ENCODE measurements around the gene THOC6.

Gene THOC6

GRCh38 chr16:3022208-3022683, 1.6 kb upstream of the THOC6 start:
- TF ChIP-seq EP300 (IDR thresholded peaks at IDR 0.05; ENCODE audit: borderline replicate concordance) (peak; percentile 85), FOXM1 (IDR thresholded peaks at IDR 0.05; ENCODE audit: borderline replicate concordance, low read depth) (no peak; the same call in 1 of the 2 replicates), TEAD4 (IDR thresholded peaks at IDR 0.05) (peak; percentile 98), EGR1 (IDR thresholded peaks at IDR 0.05) (peak; percentile 95), NFIC (IDR thresholded peaks at IDR 0.05) (peak; percentile 68), TCF12 (IDR thresholded peaks at IDR 0.05; ENCODE audit: low read depth) (peak; percentile 75), USF1 (IDR thresholded peaks at IDR 0.05) (no peak)

GRCh38 chr16:3022684-3023414, 986 bp upstream of the THOC6 start:
- no peak for TF ChIP-seq TEAD4 (IDR thresholded peaks at IDR 0.05)
- no peak for TF ChIP-seq FOXM1 (IDR thresholded peaks at IDR 0.05; ENCODE audit: borderline replicate concordance, low read depth)
- no peak for TF ChIP-seq USF1 (IDR thresholded peaks at IDR 0.05)
- TF ChIP-seq MAX (IDR thresholded peaks at IDR 0.05) = no peak
- no peak; the same call in 1 of the 2 replicates for TF ChIP-seq CREB1 (IDR thresholded peaks at IDR 0.05; ENCODE audit: low read depth)
- no peak; the same call in 1 of the 2 replicates for TF ChIP-seq TAF1 (IDR thresholded peaks at IDR 0.05; ENCODE audit: low read depth)
- no peak for TF ChIP-seq EGR1 (IDR thresholded peaks at IDR 0.05)
- TF ChIP-seq EP300 (IDR thresholded peaks at IDR 0.05; ENCODE audit: borderline replicate concordance) = no peak
- TF ChIP-seq CEBPB (IDR thresholded peaks at IDR 0.05) = no peak
- TF ChIP-seq TCF12 (IDR thresholded peaks at IDR 0.05; ENCODE audit: low read depth) = 0 out of 2 replicates have a peak, but pooled peaks have one; percentile 5
- TF ChIP-seq YY1 (IDR thresholded peaks at IDR 0.05; ENCODE audit: low read depth) = peak; percentile 64

- TF ChIP-seq USF1 (IDR thresholded peaks at IDR 0.05) (no peak), NFIC (IDR thresholded peaks at IDR 0.05) (peak; percentile 77), CREB1 (IDR thresholded peaks at IDR 0.05; ENCODE audit: low read depth) (0 out of 2 replicates have a peak, but pooled peaks have one; percentile 18)
These were observed 493 bp upstream of the THOC6 start for GRCh38 chr16:3023415-3023668.

GRCh38 chr16:3025032-3026002, 1.5 kb downstream of the THOC6 start:
- TF ChIP-seq TAF1 (IDR thresholded peaks at IDR 0.05; ENCODE audit: low read depth) (no peak), RAD21 (IDR thresholded peaks at IDR 0.05; ENCODE audit: low read depth) (no peak), NFIC (IDR thresholded peaks at IDR 0.05) (no peak), MAX (IDR thresholded peaks at IDR 0.05) (no peak), EP300 (IDR thresholded peaks at IDR 0.05; ENCODE audit: borderline replicate concordance) (no peak), CREB1 (IDR thresholded peaks at IDR 0.05; ENCODE audit: low read depth) (no peak), EGR1 (IDR thresholded peaks at IDR 0.05) (no peak), ZBTB7A (IDR thresholded peaks at IDR 0.05; ENCODE audit: low read depth) (no peak), REST (IDR thresholded peaks at IDR 0.05; ENCODE audit: low read depth) (no peak), TCF12 (IDR thresholded peaks at IDR 0.05; ENCODE audit: low read depth) (no peak), YY1 (IDR thresholded peaks at IDR 0.05; ENCODE audit: low read depth) (no peak), TEAD4 (IDR thresholded peaks at IDR 0.05) (no peak), CEBPB (IDR thresholded peaks at IDR 0.05) (no peak), FOXM1 (IDR thresholded peaks at IDR 0.05; ENCODE audit: borderline replicate concordance, low read depth) (no peak), USF1 (IDR thresholded peaks at IDR 0.05) (no peak)

- TF ChIP-seq CREB1 (IDR thresholded peaks at IDR 0.05; ENCODE audit: low read depth) = no peak
- no peak for TF ChIP-seq TCF12 (IDR thresholded peaks at IDR 0.05; ENCODE audit: low read depth)
- no peak for TF ChIP-seq EP300 (IDR thresholded peaks at IDR 0.05; ENCODE audit: borderline replicate concordance)
- TF ChIP-seq ZBTB7A (IDR thresholded peaks at IDR 0.05; ENCODE audit: low read depth) = no peak
- no peak for TF ChIP-seq TAF1 (IDR thresholded peaks at IDR 0.05; ENCODE audit: low read depth)
- no peak for TF ChIP-seq NFIC (IDR thresholded peaks at IDR 0.05)
- no peak for TF ChIP-seq USF1 (IDR thresholded peaks at IDR 0.05)
- TF ChIP-seq TEAD4 (IDR thresholded peaks at IDR 0.05) = no peak
- no peak for TF ChIP-seq REST (IDR thresholded peaks at IDR 0.05; ENCODE audit: low read depth)
- TF ChIP-seq MAX (IDR thresholded peaks at IDR 0.05) = no peak
- TF ChIP-seq RAD21 (IDR thresholded peaks at IDR 0.05; ENCODE audit: low read depth) = no peak
- no peak for TF ChIP-seq CEBPB (IDR thresholded peaks at IDR 0.05)
- no peak for TF ChIP-seq YY1 (IDR thresholded peaks at IDR 0.05; ENCODE audit: low read depth)
These were observed 2.2 kb downstream of the THOC6 start for GRCh38 chr16:3026003-3026378.

Data from Ishikawa (cell line).